HepG2 (cell line): ENCODE measurements around the gene FURIN. TPM values are rescaled to one million over a fixed set of nuclear protein-coding genes. Genes with fewer than 3 reads are reported as not detected.
"Not testable (repeated sequence)": the region's sequence is repeated elsewhere in the genome, so short reads cannot be mapped to it uniquely, and the experiment has no call there.

ENCODE experiments used
- ATAC-seq: fragments of 200-7000 bp; cut with Tn5 transposase; 3 replicates; pipeline ENCODE4 v1.9.1; 2020; ENCODE audit warnings: mild to moderate bottlenecking, moderate library complexity
- BruUV-seq: library from RNA; stranded (reverse); fragments of 400-500 nt; replicated peaks from 2 replicates; lab custom pipeline; 2021; lab: Mats Ljungman, UMichigan
- CTCF ChIA-PET: fragments of 300-600 bp; formaldehyde crosslinking; extraction: SDS; loops from one replicate; lab custom pipeline; 2021; ENCODE audit warnings: low total read pairs, inconsistent platforms, low intra/inter-chr PET ratio; lab: Yijun Ruan, JAX
- POLR2A ChIA-PET: fragments of 350-600 bp; sonication (Branson Sonifier 250); formaldehyde crosslinking; loops from one replicate; lab custom pipeline; 2020; ENCODE audit warnings: antibody characterized with exemption, inconsistent platforms; lab: Yijun Ruan, JAX
- DNase-seq: peaks from one replicate; pipeline ENCODE4 v3.0.0-alpha.2; 2015; ENCODE audit warnings: low spot score
- FAIRE-seq: peaks from 3 replicates; lab custom pipeline; 2011; peaks lifted over from hg19 to GRCh38; lab: Jason Lieb, UNC
- H2AFZ ChIP-seq: one replicate; pipeline ENCODE4 v1.6.1; 2011; ENCODE audit warnings: low read length, inconsistent platforms
- H3K27ac ChIP-seq: fragments of 300-600 bp; 3 replicates; pipeline ENCODE4 v1.8.0; 2011; ENCODE audit warnings: mixed run types, mild to moderate bottlenecking, mixed read lengths, low read length, inconsistent platforms; ENCODE audit not compliant: insufficient read depth; ENCODE audit errors: extremely low read length
- H3K27me3 ChIP-seq, 2 experiments: fragments of 200-600 bp in 1 of 2; 2 replicates in 1 of 2; 3 replicates in 1 of 2; pipeline versions ENCODE4 v1.6.0 to v1.8.0; 2011; ENCODE audit warnings: low read length in 2 of 2, mild to moderate bottlenecking in 2 of 2, moderate library complexity in 2 of 2, inconsistent platforms in 1 of 2; ENCODE audit not compliant: insufficient read depth in 2 of 2, control insufficient read depth in 1 of 2
- H3K36me3 ChIP-seq, 2 experiments: fragments of 200-600 bp in 1 of 2; replicated peaks in 1 of 2; 2 replicates in 1 of 2; 3 replicates in 1 of 2; pipeline versions ENCODE4 v1.5.1 to v1.8.0; 2011; ENCODE audit warnings: low read length in 2 of 2, inconsistent platforms in 1 of 2; ENCODE audit not compliant: insufficient read depth in 2 of 2, control insufficient read depth in 1 of 2
- H3K4me1 ChIP-seq: 2 replicates; pipeline ENCODE4 v1.5.1; 2012; ENCODE audit warnings: low read length, inconsistent platforms; ENCODE audit not compliant: insufficient read depth
- H3K4me2 ChIP-seq: 2 replicates; pipeline ENCODE4 v1.6.0; 2011; ENCODE audit warnings: low read depth, low read length, inconsistent platforms
- H3K4me3 ChIP-seq, 3 experiments: fragments of 200-600 bp in 1 of 3; sonication (generic), shearing (Covaris generic) in 1 of 3; replicated peaks in 1 of 3; 2 replicates each; pipeline ENCODE4 v1.5.1; 2011 to 2016; ENCODE audit warnings: low read length in 3 of 3, inconsistent platforms in 2 of 3, low read depth in 2 of 3, mild to moderate bottlenecking in 2 of 3, control low read depth in 1 of 3, mixed read lengths in 1 of 3; ENCODE audit not compliant: insufficient read depth in 1 of 3
- H3K79me2 ChIP-seq: one replicate; pipeline ENCODE4 v1.6.1; 2011; ENCODE audit warnings: low read length, inconsistent platforms; ENCODE audit not compliant: insufficient read depth
- H3K9ac ChIP-seq: 2 replicates; pipeline ENCODE4 v1.6.0; 2011; ENCODE audit warnings: mild to moderate bottlenecking, low read depth, low read length, inconsistent platforms; ENCODE audit not compliant: insufficient read depth
- H3K9me3 ChIP-seq: 2 replicates; pipeline ENCODE4 v1.5.1; 2012; ENCODE audit warnings: mild to moderate bottlenecking, low read length
- H4K20me1 ChIP-seq: 2 replicates; pipeline ENCODE4 v1.6.0; 2011; ENCODE audit warnings: inconsistent platforms, mild to moderate bottlenecking, low read length, moderate library complexity; ENCODE audit not compliant: insufficient read depth
- E2F5 ChIP-seq: sonication (generic); formaldehyde crosslinking; conservative IDR thresholded peaks from 2 replicates; pipeline ENCODE4 v1.4.0; 2020; ENCODE audit warnings: missing genetic modification reagents
- GRHL1 ChIP-seq: sonication (generic); formaldehyde crosslinking; conservative IDR thresholded peaks from 2 replicates; pipeline ENCODE4 v1.8.0; 2022; ENCODE audit warnings: missing genetic modification reagents
- MTERF4 ChIP-seq: sonication (generic); formaldehyde crosslinking; IDR thresholded peaks from 2 replicates; pipeline ENCODE4 v1.8.0; 2023; ENCODE audit warnings: mild to moderate bottlenecking, missing genetic modification reagents
- NFE2 ChIP-seq: sonication (generic); formaldehyde crosslinking; IDR thresholded peaks from 2 replicates; pipeline ENCODE4 v1.4.0; 2020; ENCODE audit warnings: missing genetic modification reagents
- RARA ChIP-seq: IDR thresholded peaks from 2 replicates; pipeline ENCODE4 v1.6.1; 2016; ENCODE audit warnings: missing genetic modification reagents, missing compliant biosample characterization
- SP5 ChIP-seq: IDR thresholded peaks from 2 replicates; pipeline ENCODE4 v1.6.1; 2016; ENCODE audit warnings: low read depth, borderline replicate concordance
- SUZ12 ChIP-seq: fragments of 150-350 bp; IDR thresholded peaks from 2 replicates; pipeline ENCODE4 v1.6.1; 2014; ENCODE audit warnings: low read depth, low read length
- TEAD3 ChIP-seq: optimal IDR thresholded peaks from 2 replicates; pipeline ENCODE3; 2016; ENCODE audit warnings: borderline replicate concordance
- THYN1 ChIP-seq: sonication (generic); formaldehyde crosslinking; IDR thresholded peaks from 2 replicates; pipeline ENCODE4 v1.8.1; 2023; ENCODE audit warnings: low read depth, mild to moderate bottlenecking, moderate library complexity, missing genetic modification reagents, borderline replicate concordance
- ZKSCAN8 ChIP-seq: IDR thresholded peaks from 2 replicates; pipeline ENCODE4 v1.6.1; 2016; ENCODE audit warnings: borderline replicate concordance, missing genetic modification reagents, missing compliant biosample characterization
- ZNF251 ChIP-seq: sonication (generic); formaldehyde crosslinking; IDR thresholded peaks from 2 replicates; pipeline ENCODE4 v1.9.0; 2021; ENCODE audit warnings: mild to moderate bottlenecking, missing genetic modification reagents
- ZNF326 ChIP-seq: sonication (generic); formaldehyde crosslinking; IDR thresholded peaks from 2 replicates; pipeline ENCODE4 v1.4.0; 2020; ENCODE audit warnings: missing genetic modification reagents, borderline replicate concordance
- ZNF34 ChIP-seq: sonication (generic); formaldehyde crosslinking; IDR thresholded peaks from 2 replicates; pipeline ENCODE4 v1.4.0; 2020; ENCODE audit warnings: mild to moderate bottlenecking, missing genetic modification reagents, borderline replicate concordance
- ZNF441 ChIP-seq: sonication (generic); formaldehyde crosslinking; IDR thresholded peaks from 2 replicates; pipeline ENCODE4 v1.7.0; 2021; ENCODE audit warnings: missing genetic modification reagents, borderline replicate concordance
- ZNF496 ChIP-seq: sonication (generic); formaldehyde crosslinking; IDR thresholded peaks from 2 replicates; pipeline ENCODE4 v1.8.1; 2023; ENCODE audit warnings: mild to moderate bottlenecking, moderate library complexity, missing genetic modification reagents; ENCODE audit not compliant: insufficient replicate concordance
- ZNF776 ChIP-seq: sonication (generic); formaldehyde crosslinking; IDR thresholded peaks from 2 replicates; pipeline ENCODE4 v1.4.0; 2020; ENCODE audit warnings: mild to moderate bottlenecking, missing genetic modification reagents
- ZNF879 ChIP-seq: sonication (generic); formaldehyde crosslinking; IDR thresholded peaks from 2 replicates; pipeline ENCODE4 v1.8.1; 2023; ENCODE audit warnings: missing genetic modification reagents
- WGBS: methylation state at CpG from one replicate; pipeline ENCODE4 v1.1.6; 2017; ENCODE audit warnings: low lambda C conversion rate; 5-methylcytosine and 5-hydroxymethylcytosine counted together
- in situ Hi-C: cut with HindIII; loops from 2 replicates; pipeline ENCODE4 v1.10.0; 2017; ENCODE audit warnings: low pct_unique_long_range_greater_than_20kb; ENCODE audit not compliant: extremely low pct_ligation_motif_present
- intact Hi-C: fragments of 100-400 bp; cut with micrococcal nuclease; formaldehyde crosslinking; loops from one replicate; pipeline ENCODE4 v1.10.0; 2022; ENCODE audit not compliant: unreplicated experiment
- polyA plus RNA-seq, 8 experiments: library from polyadenylated mRNA; depleted of rRNA in 3 of 8; stranded (reverse) in 7 of 8; unstranded in 1 of 8; fragments of >200 nt; fragmentation: Illumina TruSeq in 4 of 8; extraction: Trizol in 4 of 8; gene quantifications; 2 replicates each; pipeline versions ENCODE4 v1.2.1 to v1.2.3, GENCODE V29; 2011 to 2016; ENCODE audit warnings: low read depth in 4 of 8, missing spikeins in 1 of 8, mixed read lengths in 1 of 8; ENCODE audit not compliant: insufficient read depth in 1 of 8
- total RNA-seq, 5 experiments: library from RNA; depleted of rRNA; stranded (reverse); fragments of >200 nt; fragmentation: Illumina TruSeq; extraction: Trizol; gene quantifications; 2 replicates each; pipeline ENCODE4 v1.2.3, GENCODE V29; 2016; ENCODE audit warnings: low read depth in 1 of 5

The FURIN gene
- total and polyA plus RNA-seq, 2 of the 13 experiments (the other 11 are each of a cell fraction or from before 2014, with no cell fraction given): 15.2 to 17.4 TPM

- Histone ChIP-seq H3K9ac (no peak overlapping the region), H3K9me3 (no peaks in the 10 kb centered on the region), H3K27me3 (no peaks in the 10 kb centered on the region), H3K36me3 (peaks cover 6 to 21% of the 10 kb centered on the region in 2 experiments; a peak in 3 of 5 replicates), H3K27ac (no peak overlapping the region), H3K4me3 (no peak overlapping the region), H3K4me2 (no peak overlapping the region), H4K20me1 (no peaks in the 10 kb centered on the region), H3K4me1 (peaks cover 27% of the 10 kb centered on the region), H2AFZ (no peak overlapping the region), H3K79me2 (no peaks in the 10 kb centered on the region)
- intact Hi-C loops: no loop called here
- ATAC-seq: no peak; the same call in 2 of the 3 replicates
- ChIA-PET CTCF (no interaction called here), POLR2A (no interaction called here)
- TF ChIP-seq NFE2 (no peak), RARA (CRISPR knock-in tag) (no peak), MTERF4 (CRISPR knock-in tag) (no peak), ZNF34 (CRISPR knock-in tag) (no peak), ZNF326 (CRISPR knock-in tag) (no peak), ZNF251 (CRISPR knock-in tag) (no peak), TEAD3 (CRISPR knock-in tag) (no peak), SUZ12 (no peak), ZKSCAN8 (CRISPR knock-in tag) (no peak), GRHL1 (no peak), SP5 (no peak), E2F5 (no peak), ZNF496 (CRISPR knock-in tag) (no peak), ZNF879 (CRISPR knock-in tag) (no peak), ZNF776 (no peak), THYN1 (no peak), ZNF441 (CRISPR knock-in tag) (no peak)
- no peak for DNase-seq
- 85% methylated on average over 5 of the region's 5 CpGs for WGBS
- FAIRE-seq: no peak
- BruUV-seq: no TSS peak
- in situ Hi-C loops: no loop called here
Observed at GRCh38 chr15:90924375-90924774, 56.0 kb downstream of the FURIN start.

GRCh38 chr15:90926766-90927165 is 58.4 kb downstream of the FURIN start:
- peaks cover 42% of the 10 kb centered on the region for H3K4me1 ChIP-seq
- BruUV-seq, H3K27me3 ChIP-seq, H4K20me1 ChIP-seq, H3K9me3 ChIP-seq, H2AFZ ChIP-seq, H3K27ac ChIP-seq, H3K36me3 ChIP-seq, H3K9ac ChIP-seq, CTCF ChIA-PET, intact Hi-C loops, DNase-seq, ATAC-seq, H3K4me2 ChIP-seq, FAIRE-seq, H3K79me2 ChIP-seq, H3K4me3 ChIP-seq: not testable (repeated sequence)
- POLR2A ChIA-PET: interaction anchor here (1.1 kb wide), 1 partner anchor 8 kb away, joined by 3 read pairs; the partner anchor contains the start of gene UNC45A
- WGBS: 85% methylated on average over 10 of the region's 10 CpGs
- in situ Hi-C loops: loop anchor here (25.0 kb wide), 1 partner anchor 336 kb away; no protein-coding TSS in a partner anchor
